Skeletal muscle satellite cell (primary cell): ENCODE results near the gene ZNF341.

Source experiments
- H3K27me3 ChIP-seq: 2 replicates; pipeline ENCODE4 v1.7.0; 2013; ENCODE audit warnings: low read length; ENCODE audit not compliant: control insufficient read depth, insufficient read depth
- H3K36me3 ChIP-seq: 2 replicates; pipeline ENCODE4 v1.7.0; 2013; ENCODE audit warnings: mild to moderate bottlenecking, control low read depth, low read length; ENCODE audit not compliant: insufficient read depth
- H3K4me1 ChIP-seq: 2 replicates; pipeline ENCODE4 v1.7.0; 2013; ENCODE audit warnings: low read length; ENCODE audit not compliant: control insufficient read depth, insufficient read depth
- H3K4me2 ChIP-seq: 2 replicates; pipeline ENCODE4 v1.7.0; 2013; ENCODE audit warnings: mild to moderate bottlenecking, low read length
- H3K4me3 ChIP-seq: 2 replicates; pipeline ENCODE4 v1.7.0; 2013; ENCODE audit warnings: low read length
- H3K9ac ChIP-seq: 2 replicates; pipeline ENCODE4 v1.7.0; 2013; ENCODE audit warnings: mild to moderate bottlenecking, low read depth, low read length, moderate library complexity
- H3K9me3 ChIP-seq: replicated peaks from 2 replicates; pipeline ENCODE4 v1.7.0; 2013; ENCODE audit warnings: mild to moderate bottlenecking, control low read depth, low read length

Gene ZNF341

GRCh38 chr20:33721391-33722140, 10.2 kb upstream of the ZNF341 start:
- no peak overlapping the region for H3K9ac ChIP-seq
- no peak overlapping the region for H3K4me2 ChIP-seq
- peaks cover 7% of the 10 kb centered on the region for H3K4me1 ChIP-seq
- no peaks in the 10 kb centered on the region for H3K27me3 ChIP-seq
- no peaks in the 10 kb centered on the region for H3K9me3 ChIP-seq
- no peak overlapping the region for H3K4me3 ChIP-seq
- H3K36me3 ChIP-seq: no peaks in the 10 kb centered on the region

- H3K27me3 ChIP-seq: peaks cover 4% of the 10 kb centered on the region
- no peak overlapping the region for H3K4me3 ChIP-seq
- no peaks in the 10 kb centered on the region for H3K9me3 ChIP-seq
- no peak overlapping the region for H3K9ac ChIP-seq
- H3K36me3 ChIP-seq: no peaks in the 10 kb centered on the region
- H3K4me2 ChIP-seq: no peak overlapping the region
- peaks cover 2% of the 10 kb centered on the region for H3K4me1 ChIP-seq
Observed at GRCh38 chr20:33724439-33725094, 7.2 kb upstream of the ZNF341 start.

- H3K36me3 ChIP-seq: no peaks in the 10 kb centered on the region
- H3K4me2 ChIP-seq: no peak overlapping the region
- no peaks in the 10 kb centered on the region for H3K4me1 ChIP-seq
- H3K4me3 ChIP-seq: no peak overlapping the region
- no peak overlapping the region for H3K9ac ChIP-seq
- no peaks in the 10 kb centered on the region for H3K9me3 ChIP-seq
- H3K27me3 ChIP-seq: peaks cover 4% of the 10 kb centered on the region
Observed at GRCh38 chr20:33725607-33726264, 6.1 kb upstream of the ZNF341 start.

- no peak overlapping the region for H3K4me2 ChIP-seq
- no peaks in the 10 kb centered on the region for H3K36me3 ChIP-seq
- no peaks in the 10 kb centered on the region for H3K9me3 ChIP-seq
- H3K4me3 ChIP-seq: no peak overlapping the region
- no peak overlapping the region for H3K9ac ChIP-seq
- H3K27me3 ChIP-seq: peaks cover 4% of the 10 kb centered on the region
- peaks cover 6% of the 10 kb centered on the region for H3K4me1 ChIP-seq
Observed at GRCh38 chr20:33727115-33727479, 4.7 kb upstream of the ZNF341 start.

GRCh38 chr20:33727806-33728205, 4.0 kb upstream of the ZNF341 start:
- H3K4me2 ChIP-seq: no peak overlapping the region
- H3K9ac ChIP-seq: no peak overlapping the region
- peaks cover 12% of the 10 kb centered on the region for H3K4me1 ChIP-seq
- no peaks in the 10 kb centered on the region for H3K36me3 ChIP-seq
- H3K9me3 ChIP-seq: no peaks in the 10 kb centered on the region
- H3K27me3 ChIP-seq: peaks cover 4% of the 10 kb centered on the region
- no peak overlapping the region for H3K4me3 ChIP-seq

- Histone ChIP-seq H3K4me1 (peaks cover 19% of the 10 kb centered on the region), H3K9ac (no peak overlapping the region), H3K4me2 (no peak overlapping the region)
Observed at GRCh38 chr20:33728463-33728862, 3.3 kb upstream of the ZNF341 start.

GRCh38 chr20:33729101-33729500, 2.7 kb upstream of the ZNF341 start:
- no peak overlapping the region for H3K4me3 ChIP-seq
- no peaks in the 10 kb centered on the region for H3K36me3 ChIP-seq
- no peak overlapping the region for H3K9ac ChIP-seq
- H3K4me1 ChIP-seq: peaks cover 25% of the 10 kb centered on the region
- no peak overlapping the region for H3K4me2 ChIP-seq
- no peaks in the 10 kb centered on the region for H3K9me3 ChIP-seq
- peaks cover 4% of the 10 kb centered on the region for H3K27me3 ChIP-seq

More at GRCh38 chr20:33728463-33728862, 3.3 kb upstream of the ZNF341 start:
- H3K27me3 ChIP-seq: peaks cover 4% of the 10 kb centered on the region
- no peaks in the 10 kb centered on the region for H3K9me3 ChIP-seq
- no peaks in the 10 kb centered on the region for H3K36me3 ChIP-seq
- no peak overlapping the region for H3K4me3 ChIP-seq

GRCh38 chr20:33730946-33731692, 677 bp upstream of the ZNF341 start:
- Histone ChIP-seq H3K4me2 (peak overlapping the region; percentile 92), H3K4me3 (peak overlapping the region; percentile 71), H3K4me1 (peaks cover 30% of the 10 kb centered on the region), H3K9me3 (no peaks in the 10 kb centered on the region), H3K27me3 (peaks cover 4% of the 10 kb centered on the region), H3K36me3 (no peaks in the 10 kb centered on the region), H3K9ac (peak overlapping the region; percentile 79)

GRCh38 chr20:33732166-33732970, 572 bp downstream of the ZNF341 start:
- Histone ChIP-seq H3K9ac (peak overlapping the region; percentile 79), H3K4me3 (peak overlapping the region; percentile 71), H3K9me3 (no peaks in the 10 kb centered on the region), H3K4me2 (peak overlapping the region; percentile 92), H3K36me3 (no peaks in the 10 kb centered on the region), H3K27me3 (peaks cover 4% of the 10 kb centered on the region), H3K4me1 (peaks cover 30% of the 10 kb centered on the region)

GRCh38 chr20:33733654-33734576, 2.1 kb downstream of the ZNF341 start:
- Histone ChIP-seq H3K4me1 (peaks cover 30% of the 10 kb centered on the region), H3K9ac (peak overlapping the region; percentile 46), H3K36me3 (no peaks in the 10 kb centered on the region), H3K4me3 (peak overlapping the region; percentile 34), H3K9me3 (no peaks in the 10 kb centered on the region), H3K4me2 (peak overlapping the region; percentile 70), H3K27me3 (no peaks in the 10 kb centered on the region)
